GM19035 (cell line): ENCODE data around the gene CHMP4B.

ENCODE experiments used
- ATAC-seq: cut with Tn5 transposase; IDR thresholded peaks from one replicate; pipeline ENCODE4 v1.9.1; 2021; ENCODE audit not compliant: unreplicated experiment

CHMP4B gene

GRCh38 chr20:33890557-33890956 is 79.4 kb downstream of the CHMP4B start:
- no peak for ATAC-seq

- no peak for ATAC-seq
Observed at GRCh38 chr20:33893314-33893713, 82.2 kb downstream of the CHMP4B start.

- no peak for ATAC-seq
Observed at GRCh38 chr20:33894798-33895197, 83.7 kb downstream of the CHMP4B start.

GRCh38 chr20:33896509-33896908 is 85.4 kb downstream of the CHMP4B start:
- ATAC-seq = no peak

GRCh38 chr20:33897313-33897912 is 86.3 kb downstream of the CHMP4B start:
- no peak for ATAC-seq

- no peak for ATAC-seq
Observed at GRCh38 chr20:33899106-33899505, 88.0 kb downstream of the CHMP4B start.

- no peak for ATAC-seq
Observed at GRCh38 chr20:33900521-33901131, 89.5 kb downstream of the CHMP4B start.

- ATAC-seq = no peak
Observed at GRCh38 chr20:33901132-33901523, 90.0 kb downstream of the CHMP4B start.

- ATAC-seq = no peak
Observed at GRCh38 chr20:33902011-33902410, 90.9 kb downstream of the CHMP4B start.
